Embryonic facial prominence (tissue), 1 donor: ENCODE results near the gene COL26A1.

Source experiments
- DNase-seq: peaks from one replicate; pipeline ENCODE4 v3.0.0-alpha.2; 2016; ENCODE audit errors: extremely low spot score

Gene COL26A1

GRCh38 chr7:101565601-101566209 is 203.0 kb downstream of the COL26A1 start:
- DNase-seq = no peak

GRCh38 chr7:101567230-101567629 is 204.6 kb downstream of the COL26A1 start:
- DNase-seq = no peak

GRCh38 chr7:101572156-101572555 is 209.5 kb downstream of the COL26A1 start:
- no peak for DNase-seq

GRCh38 chr7:101575168-101575567 is 212.5 kb downstream of the COL26A1 start:
- DNase-seq = no peak

GRCh38 chr7:101575721-101576120 is 213.0 kb downstream of the COL26A1 start:
- DNase-seq = no peak

GRCh38 chr7:101576998-101577397 is 214.3 kb downstream of the COL26A1 start:
- no peak for DNase-seq

- no peak for DNase-seq
Observed at GRCh38 chr7:101578552-101578951, 215.9 kb downstream of the COL26A1 start.

GRCh38 chr7:101580596-101580995 is 217.9 kb downstream of the COL26A1 start:
- DNase-seq = no peak

- DNase-seq = no peak
Observed at GRCh38 chr7:101581891-101582290, 219.2 kb downstream of the COL26A1 start.

- no peak for DNase-seq
Observed at GRCh38 chr7:101582971-101583370, 220.3 kb downstream of the COL26A1 start.

GRCh38 chr7:101586078-101586905 is 223.6 kb downstream of the COL26A1 start:
- DNase-seq = no peak

- DNase-seq = no peak
Observed at GRCh38 chr7:101586906-101587677, 224.4 kb downstream of the COL26A1 start.

GRCh38 chr7:101588131-101588935 is 225.7 kb downstream of the COL26A1 start:
- DNase-seq = no peak

GRCh38 chr7:101589052-101589451 is 226.4 kb downstream of the COL26A1 start:
- DNase-seq = no peak

- DNase-seq = no peak
Observed at GRCh38 chr7:101589976-101590662, 227.4 kb downstream of the COL26A1 start.

- no peak for DNase-seq
Observed at GRCh38 chr7:101590663-101591435, 228.2 kb downstream of the COL26A1 start.

GRCh38 chr7:101591504-101591903 is 228.8 kb downstream of the COL26A1 start:
- DNase-seq = no peak

- no peak for DNase-seq
Observed at GRCh38 chr7:101593556-101593955, 230.9 kb downstream of the COL26A1 start.

GRCh38 chr7:101594790-101595189 is 232.1 kb downstream of the COL26A1 start:
- DNase-seq = no peak

GRCh38 chr7:101595246-101595645 is 232.6 kb downstream of the COL26A1 start:
- DNase-seq = no peak
